ENCODE results near the gene LDHAL6A.
A peak's percentile ranks its signal among the peaks of the same experiment; 100 is the strongest.

Gene LDHAL6A

GRCh38 chr11:18490736-18491485 lies 35.3 kb downstream of the LDHAL6A start:
- no peak for DNase-seq

GRCh38 chr11:18491924-18492323 lies 36.3 kb downstream of the LDHAL6A start:
- DNase-seq: no peak

GRCh38 chr11:18492888-18493287 lies 37.2 kb downstream of the LDHAL6A start:
- no peak for DNase-seq

- DNase-seq: no peak
Measured at GRCh38 chr11:18493310-18493709, 37.7 kb downstream of the LDHAL6A start.

GRCh38 chr11:18495271-18495670 lies 39.6 kb downstream of the LDHAL6A start:
- DNase-seq: peak in 3 of 4 experiments; percentile 3 to 17 (median 13)

GRCh38 chr11:18495703-18496102 lies 40.0 kb downstream of the LDHAL6A start:
- DNase-seq: no peak

DNA sequence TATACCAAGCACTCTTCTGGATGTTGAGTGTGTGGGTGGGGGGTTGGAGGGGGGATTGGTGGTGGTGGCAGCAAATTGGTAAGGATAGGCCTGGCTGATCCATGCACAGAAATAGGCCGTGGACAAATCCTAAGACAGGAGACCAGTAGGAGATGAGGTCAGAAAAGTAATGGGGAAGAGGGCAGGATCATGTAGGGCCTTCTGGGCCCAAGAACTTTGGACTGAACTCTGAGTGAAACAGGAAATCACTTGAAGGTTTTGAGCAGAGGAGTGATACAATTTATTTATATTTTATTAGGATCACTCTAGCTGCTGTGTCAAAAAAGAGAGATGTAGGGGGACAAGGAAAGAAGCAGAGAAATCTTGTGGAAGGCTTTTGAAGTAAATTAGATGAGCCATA lies 42.4 kb downstream of the LDHAL6A start:
- no peak for DNase-seq

- no peak for DNase-seq
Measured at GRCh38 chr11:18501629-18502028, 46.0 kb downstream of the LDHAL6A start.

- DNase-seq: no peak
Measured at GRCh38 chr11:18502352-18502751, 46.7 kb downstream of the LDHAL6A start.

- no peak for DNase-seq
Measured at GRCh38 chr11:18521122-18521521, 65.5 kb downstream of the LDHAL6A start.

DNA sequence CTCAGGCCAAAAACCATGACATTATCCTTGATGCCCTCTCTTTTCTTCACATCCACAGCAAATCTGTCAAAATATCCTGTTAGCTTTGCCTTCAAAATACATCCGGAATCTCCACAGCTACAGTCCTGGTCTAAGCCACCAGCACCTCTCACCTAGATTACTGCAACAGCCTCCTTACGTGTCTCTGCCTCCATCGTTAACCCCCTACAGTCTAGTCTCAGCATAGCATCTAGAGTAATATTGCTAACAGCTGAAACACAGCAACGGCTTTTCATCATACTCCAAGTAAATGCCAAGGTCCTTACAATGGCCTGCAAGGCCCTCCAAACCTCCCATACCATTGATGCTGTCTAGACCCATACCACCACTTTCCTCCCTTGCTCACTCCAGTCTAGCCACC lies 66.7 kb downstream of the LDHAL6A start:
- peak in 1 of 4 experiments; percentile 4 for DNase-seq

DNA sequence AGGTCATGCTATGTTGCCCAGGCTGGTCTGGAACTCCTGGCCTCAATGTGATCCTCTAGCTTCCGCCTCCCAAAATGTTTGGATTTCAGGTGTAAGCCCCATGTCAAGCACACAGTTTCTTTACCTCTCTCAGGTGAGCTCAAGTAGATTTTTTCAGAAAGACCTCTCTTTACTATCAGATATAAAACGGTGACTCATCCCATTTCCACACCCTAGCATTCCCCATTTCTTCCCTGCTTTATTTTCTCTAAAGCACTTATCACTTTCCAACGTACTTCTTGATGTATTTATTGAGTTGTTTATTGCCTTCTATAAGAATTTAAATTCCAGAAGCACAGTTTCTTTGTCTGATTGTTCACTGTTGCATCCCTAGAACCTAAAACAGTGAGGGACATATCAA lies 67.4 kb downstream of the LDHAL6A start:
- no peak for DNase-seq

DNA sequence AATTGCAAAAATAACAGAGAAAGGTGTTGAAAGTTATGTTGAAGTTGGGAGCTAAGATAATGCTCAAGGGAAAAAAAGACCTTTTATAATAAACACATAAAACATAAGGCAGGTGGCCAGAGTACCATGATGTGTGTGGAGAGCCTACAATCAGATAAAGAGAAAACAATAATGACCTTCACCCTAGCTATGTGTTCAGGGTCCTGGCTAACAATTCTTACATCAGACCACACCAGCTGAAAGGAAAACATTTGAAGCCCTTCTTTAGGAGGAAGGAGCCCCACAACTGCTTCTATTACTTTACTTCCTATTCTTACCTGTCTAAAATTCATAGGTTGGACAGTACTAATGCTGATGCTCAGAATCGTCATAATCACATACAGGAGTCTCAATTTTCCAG lies 68.6 kb downstream of the LDHAL6A start:
- DNase-seq: no peak

GRCh38 chr11:18526130-18526520 lies 70.5 kb downstream of the LDHAL6A start:
- DNase-seq: no peak

DNA sequence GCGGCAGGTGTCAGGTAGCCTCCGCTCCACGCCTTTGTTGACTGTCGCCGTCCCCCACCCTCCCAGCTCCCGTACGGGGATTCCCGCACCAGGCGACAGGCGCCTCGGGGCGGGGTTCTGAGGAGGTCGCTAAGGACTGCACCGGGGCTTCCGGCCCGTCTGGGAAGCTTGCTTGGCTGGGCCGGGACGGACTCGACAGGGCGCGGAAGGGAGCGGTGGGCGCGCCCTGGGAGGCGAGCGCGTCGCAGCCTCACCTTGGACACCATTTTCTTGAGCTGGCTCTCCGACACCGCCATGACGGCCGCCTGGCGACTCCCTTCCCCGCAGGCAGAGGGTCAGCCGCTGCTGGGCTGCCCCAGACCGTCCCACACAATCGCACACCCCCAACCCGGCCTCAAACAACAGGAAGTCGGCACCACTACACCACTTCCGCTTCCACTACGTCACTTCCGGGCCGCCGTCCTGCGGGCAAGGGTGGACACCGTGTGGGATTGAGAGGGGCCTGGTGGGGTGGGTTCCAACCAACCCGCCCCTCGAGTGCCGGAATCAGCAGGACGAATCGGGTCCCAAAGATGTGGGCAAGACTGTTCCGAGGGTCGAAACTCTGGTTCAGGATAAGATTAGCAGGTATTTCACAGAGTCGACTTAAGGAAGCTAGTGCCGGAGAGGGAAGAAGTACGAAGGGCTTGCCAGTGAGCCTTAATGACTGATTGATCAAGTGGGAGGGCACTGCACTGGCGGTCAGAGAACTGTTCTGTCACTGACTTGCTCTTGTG lies 71.1 kb downstream of the LDHAL6A start, which contains the start of gene TSG101:
Gene TSG101 (minus strand): TSS at position 422 of the 776 bp plus-strand sequence. CDS start 126 bp downstream, at position 296.
- peak; percentile 96 to 97 (median 96) for DNase-seq

DNA sequence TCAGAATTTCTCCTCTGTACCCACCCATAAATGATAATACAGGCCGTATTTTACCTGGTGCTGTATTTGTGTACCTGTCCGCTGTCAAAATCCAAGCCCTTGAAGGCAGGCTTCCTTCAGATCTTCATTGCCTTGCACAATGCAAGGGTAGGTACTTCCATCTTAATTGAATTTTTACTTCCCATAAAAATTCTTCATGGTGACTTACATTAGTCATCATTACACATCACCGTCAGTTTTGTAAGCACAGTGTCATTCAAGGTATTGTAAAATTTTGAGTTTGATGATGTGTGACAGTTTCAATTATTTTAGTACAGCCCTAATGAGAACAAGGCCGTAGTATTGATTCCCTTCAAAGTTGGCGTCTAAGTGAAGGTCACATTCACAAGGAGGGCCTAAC lies 71.9 kb downstream of the LDHAL6A start:
- DNase-seq: peak; percentile 44 to 82 (median 64)

Measured in suppressor macrophage (primary cell).